Measurements from ENCODE around the gene TXNRD1.
A peak's percentile ranks its signal among the peaks of the same experiment; 100 is the strongest.

The TXNRD1 gene

DNA sequence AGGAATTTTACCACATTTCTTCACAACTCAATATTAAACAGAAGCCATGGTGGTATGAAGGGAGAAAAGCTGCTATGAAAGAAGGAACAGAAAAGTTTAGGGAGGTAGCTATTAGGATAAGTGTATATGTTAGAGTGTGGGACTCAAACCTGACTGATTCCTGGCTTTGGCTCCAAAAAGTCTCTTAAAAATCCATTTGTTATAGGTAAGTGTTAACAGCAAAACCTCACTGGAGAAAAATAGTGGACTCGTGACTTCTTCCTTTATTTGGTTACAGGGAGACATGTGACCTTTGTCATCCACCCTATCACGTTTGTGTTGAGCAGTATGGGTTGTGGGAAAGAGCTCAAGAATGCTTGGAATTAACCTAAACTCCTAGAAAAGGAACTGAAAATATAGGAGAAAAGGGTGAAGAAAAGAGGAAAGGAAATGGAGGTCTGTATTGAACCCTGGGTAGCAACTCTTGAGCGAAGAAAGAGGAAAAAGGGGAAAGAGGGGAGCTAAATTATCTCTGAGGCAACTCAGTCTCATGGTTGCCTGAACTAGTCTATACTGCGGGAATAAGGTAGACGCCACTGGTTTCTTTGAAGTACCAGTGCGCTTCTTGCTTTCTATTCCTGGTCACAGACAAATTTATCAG lies 84.4 kb downstream of the TXNRD1 start:
- in situ Hi-C loops (cut with MboI; ENCODE audit: low sequenced_read_pairs, unreplicated experiment), result no loop called here
- DNase-seq (ENCODE audit: low spot score), result no peak
- TF ChIP-seq, protein P1, sequence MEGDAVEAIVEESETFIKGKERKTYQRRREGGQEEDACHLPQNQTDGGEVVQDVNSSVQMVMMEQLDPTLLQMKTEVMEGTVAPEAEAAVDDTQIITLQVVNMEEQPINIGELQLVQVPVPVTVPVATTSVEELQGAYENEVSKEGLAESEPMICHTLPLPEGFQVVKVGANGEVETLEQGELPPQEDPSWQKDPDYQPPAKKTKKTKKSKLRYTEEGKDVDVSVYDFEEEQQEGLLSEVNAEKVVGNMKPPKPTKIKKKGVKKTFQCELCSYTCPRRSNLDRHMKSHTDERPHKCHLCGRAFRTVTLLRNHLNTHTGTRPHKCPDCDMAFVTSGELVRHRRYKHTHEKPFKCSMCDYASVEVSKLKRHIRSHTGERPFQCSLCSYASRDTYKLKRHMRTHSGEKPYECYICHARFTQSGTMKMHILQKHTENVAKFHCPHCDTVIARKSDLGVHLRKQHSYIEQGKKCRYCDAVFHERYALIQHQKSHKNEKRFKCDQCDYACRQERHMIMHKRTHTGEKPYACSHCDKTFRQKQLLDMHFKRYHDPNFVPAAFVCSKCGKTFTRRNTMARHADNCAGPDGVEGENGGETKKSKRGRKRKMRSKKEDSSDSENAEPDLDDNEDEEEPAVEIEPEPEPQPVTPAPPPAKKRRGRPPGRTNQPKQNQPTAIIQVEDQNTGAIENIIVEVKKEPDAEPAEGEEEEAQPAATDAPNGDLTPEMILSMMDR (IDR thresholded peaks at IDR 0.05; ENCODE audit: borderline replicate concordance, control extremely low read depth, extremely low read depth, insufficient read depth, missing control alignments), result no peak

DNA sequence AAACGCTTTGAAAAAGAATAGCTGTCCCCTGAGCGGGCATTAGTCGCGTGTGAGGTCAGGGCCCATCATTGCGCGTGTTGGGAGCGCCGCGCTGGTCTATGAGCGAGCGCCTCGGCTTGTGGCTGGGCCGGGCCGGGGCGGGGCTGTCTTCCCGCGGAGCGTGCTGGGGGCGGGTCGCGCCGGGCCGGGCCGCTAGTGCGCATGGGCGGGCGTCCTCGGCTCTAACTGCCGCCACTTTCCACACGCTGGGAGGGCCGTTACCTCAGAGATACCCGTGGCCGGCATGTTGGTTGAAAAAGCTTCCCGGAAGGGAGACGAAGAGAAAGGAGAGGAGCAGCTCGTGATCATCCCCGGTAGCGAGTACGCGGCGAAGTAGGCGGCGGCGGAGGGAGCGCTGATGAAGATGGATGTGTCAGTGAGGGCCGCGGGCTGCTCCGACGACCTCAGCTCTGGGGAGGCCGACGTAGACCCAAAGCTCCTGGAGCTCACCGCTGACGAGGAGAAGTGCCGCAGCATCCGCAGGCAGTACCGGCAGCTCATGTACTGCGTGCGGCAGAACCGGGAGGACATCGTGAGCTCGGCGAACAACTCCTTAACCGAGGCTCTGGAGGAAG lies 88.1 kb downstream of the TXNRD1 start, which contains the start of gene EID3:
EID3 (plus strand) TSS at position 202 of the 614 bp plus-strand sequence; CDS start at position 398, 196 bp downstream.
- DNase-seq (ENCODE audit: low spot score), result peak; percentile 94
- in situ Hi-C loops (cut with MboI; ENCODE audit: low sequenced_read_pairs, unreplicated experiment), result no loop called here
- TF ChIP-seq, protein P1 (IDR thresholded peaks at IDR 0.05; ENCODE audit: borderline replicate concordance, control extremely low read depth, extremely low read depth, insufficient read depth, missing control alignments), result no peak

DNA sequence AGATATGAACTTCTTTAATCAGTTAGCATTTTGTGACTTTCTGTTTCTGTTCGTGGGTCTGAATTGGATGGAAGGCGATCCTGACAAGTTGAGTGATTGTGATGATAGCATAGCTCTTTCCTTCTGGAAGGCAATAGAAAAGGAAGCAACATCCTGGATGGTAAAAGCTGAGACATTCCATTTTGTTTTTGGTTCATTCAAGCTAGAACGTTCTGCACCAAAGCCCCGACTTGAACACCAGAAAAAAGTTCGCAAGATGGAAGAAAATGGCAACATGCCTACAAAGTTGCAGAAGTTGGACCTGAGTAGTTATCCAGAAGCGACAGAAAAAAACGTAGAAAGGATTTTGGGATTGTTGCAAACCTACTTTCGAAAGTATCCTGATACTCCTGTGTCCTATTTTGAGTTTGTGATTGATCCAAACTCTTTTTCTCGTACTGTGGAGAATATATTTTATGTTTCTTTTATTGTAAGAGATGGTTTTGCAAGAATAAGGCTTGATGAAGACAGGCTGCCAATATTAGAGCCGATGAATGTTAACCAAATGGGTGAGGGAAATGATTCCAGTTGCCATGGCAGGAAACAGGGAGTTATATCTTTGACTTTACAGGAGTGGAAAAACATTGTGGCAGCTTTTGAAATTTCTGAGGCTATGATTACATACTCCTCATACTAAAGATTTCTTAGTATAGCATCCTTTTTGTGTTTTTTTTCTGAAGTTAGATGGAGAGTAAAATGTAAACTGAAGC lies 88.9 kb downstream of the TXNRD1 start:
- in situ Hi-C loops (cut with MboI; ENCODE audit: low sequenced_read_pairs, unreplicated experiment), result no loop called here
- TF ChIP-seq, protein P1 (IDR thresholded peaks at IDR 0.05; ENCODE audit: borderline replicate concordance, control extremely low read depth, extremely low read depth, insufficient read depth, missing control alignments), result no peak
- no peak for DNase-seq (ENCODE audit: low spot score)

DNA sequence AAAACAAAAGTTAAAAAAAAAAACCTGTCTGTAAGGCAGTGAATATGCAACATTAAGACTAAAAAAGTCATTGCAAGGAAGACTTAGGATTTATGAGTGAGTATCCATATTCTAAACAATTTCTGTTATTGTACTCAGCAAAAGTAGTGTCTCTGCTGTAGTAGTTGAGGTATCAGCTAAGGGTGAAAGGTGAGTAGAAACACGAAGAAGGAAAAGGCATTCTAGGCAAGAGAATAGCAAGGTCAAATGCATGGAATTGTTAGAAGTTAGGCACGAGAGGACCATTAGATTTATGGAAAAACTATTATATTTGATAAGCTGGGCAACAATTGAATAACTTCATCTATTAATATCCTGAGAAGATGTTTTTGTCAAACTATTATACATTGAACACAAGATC lies 89.8 kb downstream of the TXNRD1 start:
- TF ChIP-seq, protein P1 (IDR thresholded peaks at IDR 0.05; ENCODE audit: borderline replicate concordance, control extremely low read depth, extremely low read depth, insufficient read depth, missing control alignments), result no peak
- in situ Hi-C loops (cut with MboI; ENCODE audit: low sequenced_read_pairs, unreplicated experiment), result no loop called here

DNA sequence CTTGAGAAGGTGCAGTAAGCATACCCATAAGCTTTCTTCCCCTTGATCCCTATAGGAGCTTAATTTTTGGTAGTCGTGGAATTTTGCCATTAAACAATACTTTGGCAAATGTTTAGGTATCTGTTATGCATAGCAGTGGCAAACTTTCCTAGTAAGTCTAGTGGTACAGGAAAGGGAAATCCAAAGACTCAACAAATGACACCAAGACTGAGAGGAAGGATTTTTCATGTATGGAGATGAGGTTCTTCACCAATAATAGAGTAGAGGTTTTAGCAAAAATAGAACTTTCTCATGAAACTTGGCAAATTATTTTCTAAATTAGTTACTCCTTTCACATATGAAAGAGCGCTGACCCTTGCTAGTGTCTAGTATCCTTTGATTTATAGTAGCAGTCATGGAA lies 90.8 kb downstream of the TXNRD1 start:
- TF ChIP-seq, protein P1 (IDR thresholded peaks at IDR 0.05; ENCODE audit: borderline replicate concordance, control extremely low read depth, extremely low read depth, insufficient read depth, missing control alignments), result no peak
- DNase-seq (ENCODE audit: low spot score), result no peak

More for the DNA sequence above, 89.8 kb downstream of the TXNRD1 start:
- DNase-seq (ENCODE audit: low spot score), result no peak

DNA sequence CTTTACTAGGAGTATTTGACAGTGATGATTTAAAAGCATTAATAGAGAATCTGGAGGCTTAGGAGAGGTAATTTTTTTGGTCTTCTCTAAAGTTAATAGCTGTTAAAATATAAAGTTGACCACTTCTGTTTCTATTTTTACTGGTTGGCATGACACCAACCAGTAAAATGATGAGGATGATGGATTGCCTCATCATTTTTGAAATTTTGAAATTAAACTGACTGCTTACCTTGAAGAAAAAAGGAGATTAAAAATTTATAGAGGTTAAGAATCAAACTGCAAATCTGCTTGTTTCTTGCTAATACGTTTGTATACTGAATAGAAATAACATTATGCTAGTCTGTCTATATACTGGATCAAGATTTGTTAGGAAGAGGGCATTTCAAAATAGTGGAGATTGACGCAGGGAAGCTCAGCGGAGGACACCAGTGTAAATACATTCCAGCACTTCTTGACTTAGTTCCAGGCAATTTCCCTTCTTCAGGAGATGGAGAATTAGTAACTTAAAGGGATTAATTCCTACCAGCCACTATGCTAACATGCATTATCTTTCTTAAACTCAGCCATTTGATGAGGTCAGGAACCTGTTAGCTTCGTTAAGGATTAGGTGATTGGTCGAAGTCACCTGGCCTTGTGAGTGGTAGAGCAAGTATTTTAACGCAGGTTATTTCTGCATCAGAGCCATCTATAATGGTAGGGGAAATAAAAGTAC lies 91.5 kb downstream of the TXNRD1 start:
- in situ Hi-C loops (cut with MboI; ENCODE audit: low sequenced_read_pairs, unreplicated experiment), result no loop called here
- TF ChIP-seq, protein P1 (IDR thresholded peaks at IDR 0.05; ENCODE audit: borderline replicate concordance, control extremely low read depth, extremely low read depth, insufficient read depth, missing control alignments), result no peak
- no peak for DNase-seq (ENCODE audit: low spot score)

More for the DNA sequence above, 90.8 kb downstream of the TXNRD1 start:
- in situ Hi-C loops (cut with MboI; ENCODE audit: low sequenced_read_pairs, unreplicated experiment), result no loop called here

Measured in GM13976 (cell line).